Tibial nerve (tissue), 4 donors: ENCODE data around the gene PLXDC1.

Experiments
- EP300 ChIP-seq, 2 donors: sonication (generic); formaldehyde crosslinking; IDR thresholded peaks; one replicate each; pipeline ENCODE4 v1.6.1; 2017; ENCODE audit warnings: antibody characterized with exemption in 2 of 2, mild to moderate bottlenecking in 1 of 2
- TF ChIP-seq, protein P1 (sequence below), 5 experiments: fragments of 200-600 bp in 3 of 5; fragments of 450-650 bp in 2 of 5; sonication (generic) in 3 of 5; IDR thresholded peaks; one replicate each; pipeline ENCODE4 v1.5.1; 2016 to 2019; ENCODE audit warnings: antibody characterized with exemption in 5 of 5, mild to moderate bottlenecking in 3 of 5, moderate library complexity in 2 of 5

DNA sequence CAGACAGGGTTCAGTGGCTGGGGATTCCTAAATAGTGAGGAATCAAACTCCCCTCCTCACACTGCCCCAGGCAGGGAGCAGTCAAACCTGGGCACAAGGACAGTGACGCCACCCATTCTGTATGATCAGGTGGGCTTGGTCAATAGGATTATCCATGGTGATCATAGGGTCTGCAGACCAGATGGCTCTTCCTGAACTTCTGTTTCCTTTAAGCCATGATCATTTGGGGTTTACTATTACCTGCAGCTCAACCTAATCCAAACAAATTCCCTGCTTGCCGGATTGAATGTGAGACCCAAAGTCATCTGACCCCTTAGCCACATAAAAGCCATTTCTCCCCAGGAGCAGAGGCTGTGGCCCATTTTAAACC lies 54.3 kb downstream of the PLXDC1 start:
- TF ChIP-seq, protein P1, sequence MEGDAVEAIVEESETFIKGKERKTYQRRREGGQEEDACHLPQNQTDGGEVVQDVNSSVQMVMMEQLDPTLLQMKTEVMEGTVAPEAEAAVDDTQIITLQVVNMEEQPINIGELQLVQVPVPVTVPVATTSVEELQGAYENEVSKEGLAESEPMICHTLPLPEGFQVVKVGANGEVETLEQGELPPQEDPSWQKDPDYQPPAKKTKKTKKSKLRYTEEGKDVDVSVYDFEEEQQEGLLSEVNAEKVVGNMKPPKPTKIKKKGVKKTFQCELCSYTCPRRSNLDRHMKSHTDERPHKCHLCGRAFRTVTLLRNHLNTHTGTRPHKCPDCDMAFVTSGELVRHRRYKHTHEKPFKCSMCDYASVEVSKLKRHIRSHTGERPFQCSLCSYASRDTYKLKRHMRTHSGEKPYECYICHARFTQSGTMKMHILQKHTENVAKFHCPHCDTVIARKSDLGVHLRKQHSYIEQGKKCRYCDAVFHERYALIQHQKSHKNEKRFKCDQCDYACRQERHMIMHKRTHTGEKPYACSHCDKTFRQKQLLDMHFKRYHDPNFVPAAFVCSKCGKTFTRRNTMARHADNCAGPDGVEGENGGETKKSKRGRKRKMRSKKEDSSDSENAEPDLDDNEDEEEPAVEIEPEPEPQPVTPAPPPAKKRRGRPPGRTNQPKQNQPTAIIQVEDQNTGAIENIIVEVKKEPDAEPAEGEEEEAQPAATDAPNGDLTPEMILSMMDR (IDR thresholded peaks at IDR 0.05), result no peak
- TF ChIP-seq EP300 (IDR thresholded peaks at IDR 0.05), result no peak
